H9 (cell line): ENCODE data around the gene ERBIN. TPM values are rescaled to one million over a fixed set of nuclear protein-coding genes. Genes with fewer than 3 reads are reported as not detected.

Experiments
- DNase-seq: peaks from one replicate; pipeline ENCODE4 v3.0.0-alpha.2; 2017
- H2AFZ ChIP-seq: one replicate; pipeline ENCODE4 v1.6.1; 2013; ENCODE audit warnings: mild to moderate bottlenecking, low read length, control low read depth, moderate library complexity
- H2AK5ac ChIP-seq: 2 replicates; pipeline ENCODE4 v1.6.1; 2013; ENCODE audit warnings: low read length, control low read depth, mixed read lengths; ENCODE audit not compliant: insufficient read length
- H2BK120ac ChIP-seq: one replicate; pipeline ENCODE4 v1.6.1; 2013; ENCODE audit warnings: low read depth, mild to moderate bottlenecking, low read length, control low read depth, inconsistent platforms; ENCODE audit not compliant: poor library complexity, severe bottlenecking
- H2BK12ac ChIP-seq: 2 replicates; pipeline ENCODE4 v1.6.1; 2013; ENCODE audit warnings: low read length, control low read depth, mixed read lengths, low read depth; ENCODE audit not compliant: insufficient read length
- H2BK15ac ChIP-seq: 2 replicates; pipeline ENCODE4 v1.6.1; 2013; ENCODE audit warnings: low read depth, low read length, control low read depth
- H2BK20ac ChIP-seq: one replicate; pipeline ENCODE4 v1.6.1; 2013; ENCODE audit warnings: low read depth, mild to moderate bottlenecking, low read length, control low read depth, inconsistent platforms; ENCODE audit not compliant: poor library complexity, severe bottlenecking
- H2BK5ac ChIP-seq: 2 replicates; pipeline ENCODE4 v1.6.1; 2013; ENCODE audit warnings: low read length, control low read depth, mixed read lengths; ENCODE audit not compliant: insufficient read length
- H3K14ac ChIP-seq: 2 replicates; pipeline ENCODE4 v1.6.1; 2013; ENCODE audit warnings: low read length, control low read depth; ENCODE audit not compliant: insufficient read depth
- H3K18ac ChIP-seq: 2 replicates; pipeline ENCODE4 v1.6.1; 2013; ENCODE audit warnings: low read depth, mild to moderate bottlenecking, mixed read lengths, low read length, control low read depth; ENCODE audit not compliant: insufficient read length
- H3K23ac ChIP-seq: 2 replicates; pipeline ENCODE4 v1.6.1; 2013; ENCODE audit warnings: low read length, control low read depth, mixed read lengths, low read depth; ENCODE audit not compliant: insufficient read length
- H3K23me2 ChIP-seq: 2 replicates; pipeline ENCODE4 v1.6.1; 2013; ENCODE audit warnings: low read depth, mild to moderate bottlenecking, mixed read lengths, low read length, control low read depth; ENCODE audit not compliant: insufficient read length, poor library complexity, severe bottlenecking
- H3K27ac ChIP-seq: 2 replicates; pipeline ENCODE4 v1.5.1; 2013; ENCODE audit warnings: low read length, control low read depth, mixed read lengths, low read depth; ENCODE audit not compliant: insufficient read length
- H3K27me3 ChIP-seq: 2 replicates; pipeline ENCODE4 v1.6.1; 2013; ENCODE audit warnings: low read length, control low read depth, inconsistent platforms; ENCODE audit not compliant: insufficient read depth
- H3K4ac ChIP-seq: 2 replicates; pipeline ENCODE4 v1.6.1; 2013; ENCODE audit warnings: low read depth, mild to moderate bottlenecking, control low read depth, inconsistent platforms, low read length, moderate library complexity
- H3K4me1 ChIP-seq: 2 replicates; pipeline ENCODE4 v1.6.1; 2013; ENCODE audit warnings: low read length, control low read depth, inconsistent platforms; ENCODE audit not compliant: insufficient read depth
- H3K4me2 ChIP-seq: 2 replicates; pipeline ENCODE4 v1.6.1; 2013; ENCODE audit warnings: low read length, control low read depth, mixed read lengths; ENCODE audit not compliant: insufficient read length, insufficient read depth
- H3K56ac ChIP-seq: 2 replicates; pipeline ENCODE4 v1.6.1; 2013; ENCODE audit warnings: low read depth, mild to moderate bottlenecking, mixed read lengths, low read length, control low read depth; ENCODE audit not compliant: insufficient read length
- H3K79me1 ChIP-seq: 2 replicates; pipeline ENCODE4 v1.6.1; 2013; ENCODE audit warnings: low read depth, mild to moderate bottlenecking, moderate library complexity, low read length, control low read depth, inconsistent platforms; ENCODE audit not compliant: insufficient read depth, poor library complexity, severe bottlenecking
- H3K79me2 ChIP-seq: 2 replicates; pipeline ENCODE4 v1.6.1; 2013; ENCODE audit warnings: low read length, control low read depth, inconsistent platforms; ENCODE audit not compliant: insufficient read depth
- H3K9ac ChIP-seq: 2 replicates; pipeline ENCODE4 v1.6.1; 2013; ENCODE audit warnings: low read length, control low read depth, mixed read lengths; ENCODE audit not compliant: insufficient read length; ENCODE audit errors: extremely low read depth
- H3K9me3 ChIP-seq: one replicate; pipeline ENCODE4 v1.6.1; 2013; ENCODE audit warnings: low read depth, low read length, inconsistent platforms; ENCODE audit not compliant: control insufficient read depth
- H3T11ph ChIP-seq: one replicate; pipeline ENCODE4 v1.6.1; 2013; ENCODE audit warnings: mild to moderate bottlenecking, low read length, control low read depth, inconsistent platforms
- H4K20me1 ChIP-seq: one replicate; pipeline ENCODE4 v1.6.1; 2013; ENCODE audit not compliant: control insufficient read depth, insufficient read length, insufficient read depth
- H4K5ac ChIP-seq: 2 replicates; pipeline ENCODE4 v1.6.1; 2013; ENCODE audit warnings: low read depth, mild to moderate bottlenecking, mixed read lengths, low read length, control low read depth; ENCODE audit not compliant: insufficient read length
- H4K8ac ChIP-seq: replicated peaks from 2 replicates; pipeline ENCODE4 v1.6.1; 2013; ENCODE audit warnings: low read length, control low read depth, mixed read lengths, low read depth; ENCODE audit not compliant: insufficient read length
- H4K91ac ChIP-seq: 2 replicates; pipeline ENCODE4 v1.6.1; 2013; ENCODE audit warnings: low read depth, mild to moderate bottlenecking, moderate library complexity, mixed read lengths, low read length, control low read depth; ENCODE audit not compliant: insufficient read length
- H3K27ac Mint-ChIP-seq, 3 experiments: 2 replicates in 2 of 3; 3 replicates in 1 of 3; pipeline ENCODE4 v1.8.0; 2020 to 2021; ENCODE audit warnings: mixed read lengths in 3 of 3, mild to moderate bottlenecking in 1 of 3, moderate library complexity in 1 of 3
- H3K27me3 Mint-ChIP-seq: 2 replicates; pipeline ENCODE4 v1.8.0; 2021; ENCODE audit warnings: low read depth, mild to moderate bottlenecking, moderate library complexity, mixed read lengths
- H3K36me3 Mint-ChIP-seq, 3 experiments: 2 replicates in 2 of 3; 3 replicates in 1 of 3; pipeline ENCODE4 v1.8.0; 2020 to 2021; ENCODE audit warnings: low read depth in 3 of 3, mixed read lengths in 3 of 3; ENCODE audit not compliant: insufficient read depth in 1 of 3
- H3K4me1 Mint-ChIP-seq, 2 experiments: 2 replicates each; pipeline ENCODE4 v1.8.0; 2020; ENCODE audit warnings: mixed read lengths in 2 of 2
- H3K4me3 Mint-ChIP-seq, 2 experiments: 2 replicates in 1 of 2; 3 replicates in 1 of 2; pipeline ENCODE4 v1.8.0; 2020 to 2021; ENCODE audit warnings: mild to moderate bottlenecking in 2 of 2, mixed read lengths in 2 of 2, moderate library complexity in 1 of 2
- H3K9me3 Mint-ChIP-seq, 2 experiments: 2 replicates in 1 of 2; 3 replicates in 1 of 2; pipeline ENCODE4 v1.8.0; 2020; ENCODE audit warnings: mild to moderate bottlenecking in 2 of 2, mixed read lengths in 2 of 2, moderate library complexity in 1 of 2
- WGBS: extraction: QIAGEN DNeasy Blood & Tissue Kit; methylation state at CpG from one replicate; pipeline ENCODE4 v1.1.7; 2013; ENCODE audit warnings: missing lambda C conversion rate, low lambda C conversion rate, mixed read lengths; ENCODE audit not compliant: insufficient read length; ENCODE audit errors: extremely low coverage; 5-methylcytosine and 5-hydroxymethylcytosine counted together
- total RNA-seq: library from RNA; stranded (reverse); gene quantifications from 2 replicates; pipeline ENCODE4 v1.2.1, GENCODE V29; 2021
- TF ChIP-seq, protein P1 (sequence below): fragments of 200-600 bp; sonication (generic); conservative IDR thresholded peaks from 3 replicates; pipeline ENCODE4 v1.8.0; 2021; ENCODE audit warnings: antibody characterized with exemption, mild to moderate bottlenecking

ERBIN gene
- total RNA-seq, 1 experiment from 2014 or later, result 42.9 TPM

DNA sequence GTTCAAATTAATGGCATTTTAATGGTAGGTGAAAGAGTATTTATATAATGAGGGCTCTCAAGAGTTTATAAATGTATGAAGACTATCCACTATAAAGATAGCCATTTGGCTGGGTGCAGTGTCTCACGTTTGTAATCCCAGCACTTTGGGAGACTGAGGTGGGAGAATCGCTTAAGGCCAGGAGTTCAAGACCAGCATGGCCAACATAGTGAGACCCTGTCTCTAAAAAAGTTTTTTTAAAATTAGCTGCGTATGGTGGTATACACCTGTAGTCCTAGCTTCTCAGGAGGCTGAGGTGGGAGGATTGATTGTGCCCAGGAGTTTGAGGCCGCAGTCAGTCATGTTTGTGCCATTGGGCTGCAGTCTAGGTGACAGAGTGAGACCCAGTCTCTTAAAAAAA is 61.6 kb downstream of the ERBIN start:
- no peak overlapping the region for H3K27ac ChIP-seq
- no peaks in the 10 kb centered on the region for H3K27me3 ChIP-seq
- DNase-seq, result no peak
- H3K79me1 ChIP-seq, result peaks cover 3% of the 10 kb centered on the region
- no peak overlapping the region for H3K9ac ChIP-seq
- H4K5ac ChIP-seq, result no peak overlapping the region
- H3K4me1 ChIP-seq, result peaks cover 7% of the 10 kb centered on the region; the same call in 1 of the 2 replicates
- H3K4ac ChIP-seq, result no peak overlapping the region
- H3K36me3 Mint-ChIP-seq, result peaks cover 0 to 4% (median 3%) of the 10 kb centered on the region in 3 experiments; a peak in 1 of 7 replicates
- no CpG with 5 or more reads among the region's 4 CpGs for WGBS
- H3K18ac ChIP-seq, result no peak overlapping the region
- H4K8ac ChIP-seq, result no peak overlapping the region
- H2AK5ac ChIP-seq, result no peak overlapping the region
- no peak overlapping the region for H3K23ac ChIP-seq
- H2BK5ac ChIP-seq, result no peak overlapping the region
- no peak overlapping the region for H2BK120ac ChIP-seq
- H3K9me3 Mint-ChIP-seq, result no peaks in the 10 kb centered on the region
- no peak overlapping the region for H2BK15ac ChIP-seq
- no peaks in the 10 kb centered on the region for H3K9me3 ChIP-seq
- no peaks in the 10 kb centered on the region for H3K23me2 ChIP-seq
- no peak overlapping the region for H4K91ac ChIP-seq
- H2BK20ac ChIP-seq, result no peak overlapping the region
- no peak overlapping the region for H2AFZ ChIP-seq
- H3K4me3 Mint-ChIP-seq, result no peak overlapping the region
- H3T11ph ChIP-seq, result no peak overlapping the region
- H3K79me2 ChIP-seq, result peaks cover 15% of the 10 kb centered on the region; the same call in 1 of the 2 replicates
- H3K14ac ChIP-seq, result no peak overlapping the region
- H3K4me2 ChIP-seq, result no peak overlapping the region
- H4K20me1 ChIP-seq, result no peaks in the 10 kb centered on the region
- TF ChIP-seq, protein P1, sequence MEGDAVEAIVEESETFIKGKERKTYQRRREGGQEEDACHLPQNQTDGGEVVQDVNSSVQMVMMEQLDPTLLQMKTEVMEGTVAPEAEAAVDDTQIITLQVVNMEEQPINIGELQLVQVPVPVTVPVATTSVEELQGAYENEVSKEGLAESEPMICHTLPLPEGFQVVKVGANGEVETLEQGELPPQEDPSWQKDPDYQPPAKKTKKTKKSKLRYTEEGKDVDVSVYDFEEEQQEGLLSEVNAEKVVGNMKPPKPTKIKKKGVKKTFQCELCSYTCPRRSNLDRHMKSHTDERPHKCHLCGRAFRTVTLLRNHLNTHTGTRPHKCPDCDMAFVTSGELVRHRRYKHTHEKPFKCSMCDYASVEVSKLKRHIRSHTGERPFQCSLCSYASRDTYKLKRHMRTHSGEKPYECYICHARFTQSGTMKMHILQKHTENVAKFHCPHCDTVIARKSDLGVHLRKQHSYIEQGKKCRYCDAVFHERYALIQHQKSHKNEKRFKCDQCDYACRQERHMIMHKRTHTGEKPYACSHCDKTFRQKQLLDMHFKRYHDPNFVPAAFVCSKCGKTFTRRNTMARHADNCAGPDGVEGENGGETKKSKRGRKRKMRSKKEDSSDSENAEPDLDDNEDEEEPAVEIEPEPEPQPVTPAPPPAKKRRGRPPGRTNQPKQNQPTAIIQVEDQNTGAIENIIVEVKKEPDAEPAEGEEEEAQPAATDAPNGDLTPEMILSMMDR, result no peak
- H3K56ac ChIP-seq, result no peak overlapping the region
- H3K27me3 Mint-ChIP-seq, result no peaks in the 10 kb centered on the region
- no peak overlapping the region for H2BK12ac ChIP-seq
- H3K4me1 Mint-ChIP-seq, result peaks cover 32 to 40% of the 10 kb centered on the region in 2 experiments
- no peak overlapping the region for H3K27ac Mint-ChIP-seq
